NCI-H82 (cell line): ENCODE results near the gene ZNF532.

ENCODE experiments used
- DNase-seq: peaks from one replicate; lab custom pipeline; 2025; lab: John Stamatoyannopoulos, UW

ZNF532 gene

GRCh38 chr18:58864146-58865032 lies at the start of gene ZNF532:
ZNF532 (plus strand) TSS chr18:58864877. CDS start in a region left out here.
- DNase-seq: peak; percentile 88

- DNase-seq: no peak
Observed at GRCh38 chr18:58819051-58819450, 45.6 kb upstream of the ZNF532 start.

GRCh38 chr18:58820251-58820650 lies 44.4 kb upstream of the ZNF532 start:
- DNase-seq: no peak

- no peak for DNase-seq
Observed at GRCh38 chr18:58822944-58823343, 41.7 kb upstream of the ZNF532 start.

- no peak for DNase-seq
Observed at GRCh38 chr18:58823412-58823811, 41.3 kb upstream of the ZNF532 start.

GRCh38 chr18:58826926-58827325 lies 37.8 kb upstream of the ZNF532 start:
- peak; percentile 14 for DNase-seq

- DNase-seq: no peak
Observed at GRCh38 chr18:58827428-58827827, 37.2 kb upstream of the ZNF532 start.

GRCh38 chr18:58827886-58828285 lies 36.8 kb upstream of the ZNF532 start:
- DNase-seq: no peak

GRCh38 chr18:58828399-58829121 lies 36.1 kb upstream of the ZNF532 start:
- DNase-seq: no peak

- DNase-seq: no peak
Observed at GRCh38 chr18:58829263-58829662, 35.4 kb upstream of the ZNF532 start.

GRCh38 chr18:58829886-58830285 lies 34.8 kb upstream of the ZNF532 start:
- DNase-seq: peak; percentile 42

GRCh38 chr18:58831606-58832005 lies 33.1 kb upstream of the ZNF532 start:
- no peak for DNase-seq

GRCh38 chr18:58838165-58838860 lies 26.4 kb upstream of the ZNF532 start:
- DNase-seq: no peak

- no peak for DNase-seq
Observed at GRCh38 chr18:58838946-58839345, 25.7 kb upstream of the ZNF532 start.

GRCh38 chr18:58842978-58843687 lies 21.5 kb upstream of the ZNF532 start:
- DNase-seq: peak; percentile 88

- DNase-seq: no peak
Observed at GRCh38 chr18:58843688-58844035, 21.0 kb upstream of the ZNF532 start.

- peak; percentile 26 for DNase-seq
Observed at GRCh38 chr18:58844871-58845270, 19.8 kb upstream of the ZNF532 start.

- peak; percentile 46 for DNase-seq
Observed at GRCh38 chr18:58845928-58846724, 18.6 kb upstream of the ZNF532 start.

GRCh38 chr18:58847383-58848071 lies 17.1 kb upstream of the ZNF532 start:
- peak; percentile 91 for DNase-seq

GRCh38 chr18:58848685-58849084 lies 16.0 kb upstream of the ZNF532 start:
- no peak for DNase-seq
